Islet precursor cell (in vitro differentiated cells): ENCODE data around the gene RUSC2.
A peak's percentile ranks its signal among the peaks of the same experiment; 100 is the strongest.

Source experiments
- DNase-seq: peaks from one replicate; pipeline ENCODE4 v3.0.0-alpha.2; 2018

The RUSC2 gene, protein sequence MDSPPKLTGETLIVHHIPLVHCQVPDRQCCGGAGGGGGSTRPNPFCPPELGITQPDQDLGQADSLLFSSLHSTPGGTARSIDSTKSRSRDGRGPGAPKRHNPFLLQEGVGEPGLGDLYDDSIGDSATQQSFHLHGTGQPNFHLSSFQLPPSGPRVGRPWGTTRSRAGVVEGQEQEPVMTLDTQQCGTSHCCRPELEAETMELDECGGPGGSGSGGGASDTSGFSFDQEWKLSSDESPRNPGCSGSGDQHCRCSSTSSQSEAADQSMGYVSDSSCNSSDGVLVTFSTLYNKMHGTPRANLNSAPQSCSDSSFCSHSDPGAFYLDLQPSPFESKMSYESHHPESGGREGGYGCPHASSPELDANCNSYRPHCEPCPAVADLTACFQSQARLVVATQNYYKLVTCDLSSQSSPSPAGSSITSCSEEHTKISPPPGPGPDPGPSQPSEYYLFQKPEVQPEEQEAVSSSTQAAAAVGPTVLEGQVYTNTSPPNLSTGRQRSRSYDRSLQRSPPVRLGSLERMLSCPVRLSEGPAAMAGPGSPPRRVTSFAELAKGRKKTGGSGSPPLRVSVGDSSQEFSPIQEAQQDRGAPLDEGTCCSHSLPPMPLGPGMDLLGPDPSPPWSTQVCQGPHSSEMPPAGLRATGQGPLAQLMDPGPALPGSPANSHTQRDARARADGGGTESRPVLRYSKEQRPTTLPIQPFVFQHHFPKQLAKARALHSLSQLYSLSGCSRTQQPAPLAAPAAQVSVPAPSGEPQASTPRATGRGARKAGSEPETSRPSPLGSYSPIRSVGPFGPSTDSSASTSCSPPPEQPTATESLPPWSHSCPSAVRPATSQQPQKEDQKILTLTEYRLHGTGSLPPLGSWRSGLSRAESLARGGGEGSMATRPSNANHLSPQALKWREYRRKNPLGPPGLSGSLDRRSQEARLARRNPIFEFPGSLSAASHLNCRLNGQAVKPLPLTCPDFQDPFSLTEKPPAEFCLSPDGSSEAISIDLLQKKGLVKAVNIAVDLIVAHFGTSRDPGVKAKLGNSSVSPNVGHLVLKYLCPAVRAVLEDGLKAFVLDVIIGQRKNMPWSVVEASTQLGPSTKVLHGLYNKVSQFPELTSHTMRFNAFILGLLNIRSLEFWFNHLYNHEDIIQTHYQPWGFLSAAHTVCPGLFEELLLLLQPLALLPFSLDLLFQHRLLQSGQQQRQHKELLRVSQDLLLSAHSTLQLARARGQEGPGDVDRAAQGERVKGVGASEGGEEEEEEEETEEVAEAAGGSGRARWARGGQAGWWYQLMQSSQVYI (N-terminal part only)

DNA sequence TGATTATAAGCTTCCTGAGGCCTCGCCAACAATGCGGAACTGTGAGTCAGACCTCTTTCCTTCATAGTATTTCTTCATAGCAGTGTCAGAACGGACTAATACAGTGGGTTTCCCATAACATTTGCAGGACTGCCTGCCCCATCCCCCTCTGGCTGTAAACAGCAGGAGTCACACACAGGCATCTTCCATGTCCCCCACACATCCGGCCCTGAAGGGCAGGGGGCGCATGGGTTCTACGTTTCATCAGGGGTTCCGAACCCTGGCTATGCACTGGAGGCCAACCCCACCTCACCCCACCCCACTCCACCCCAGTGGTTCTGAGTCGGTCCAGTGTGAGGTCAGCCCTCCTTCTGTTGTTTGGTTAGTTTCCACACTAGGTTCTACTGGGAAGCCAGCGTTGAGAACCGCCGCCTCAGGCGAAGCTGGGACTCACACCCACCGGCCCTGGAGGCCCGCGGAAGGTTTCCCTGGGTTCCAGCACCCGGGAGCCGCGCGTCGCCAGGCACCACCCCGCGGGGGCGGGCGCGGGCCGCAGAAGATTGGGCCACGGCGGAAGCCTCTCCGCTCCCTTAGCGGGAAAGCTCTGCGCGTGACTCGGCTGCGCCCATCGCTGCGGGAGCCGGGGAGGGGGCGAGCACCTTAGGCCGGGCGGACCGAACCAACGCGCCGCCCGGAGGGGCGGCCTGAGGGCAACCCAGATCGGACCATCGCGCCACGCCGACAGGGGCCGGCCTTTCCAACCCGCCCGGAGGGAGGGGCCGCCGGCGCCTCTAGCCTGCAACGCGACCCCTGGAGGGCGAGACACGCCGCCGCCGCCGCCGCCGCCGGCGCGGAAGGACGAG lies at the start of gene RUSC2:
TSS of gene RUSC2 (plus strand) at position 799 of the 842 bp plus-strand sequence. CDS start 56,411 bp downstream, outside the sequence.
- peak; percentile 96 for DNase-seq

DNA sequence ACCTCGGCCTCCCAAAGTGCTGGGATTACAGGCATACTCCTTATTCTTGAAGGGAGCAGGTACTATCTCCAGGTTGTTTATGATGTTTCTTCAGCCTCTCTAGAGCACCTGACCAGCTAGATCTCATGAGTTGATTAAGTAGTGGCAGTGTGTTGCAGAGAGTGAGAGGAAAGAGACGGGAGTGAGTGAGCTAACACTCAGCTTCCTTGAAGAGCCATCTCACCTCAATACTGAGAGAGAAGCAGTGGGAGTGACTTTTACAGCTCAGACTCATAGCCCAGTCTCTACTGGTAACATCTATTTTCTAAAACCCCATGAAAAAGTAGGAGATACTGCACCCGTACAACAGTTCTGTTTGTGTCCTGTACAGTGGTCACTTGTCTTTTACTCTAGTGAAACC lies 43.9 kb upstream of the RUSC2 start:
- DNase-seq, result no peak

DNA sequence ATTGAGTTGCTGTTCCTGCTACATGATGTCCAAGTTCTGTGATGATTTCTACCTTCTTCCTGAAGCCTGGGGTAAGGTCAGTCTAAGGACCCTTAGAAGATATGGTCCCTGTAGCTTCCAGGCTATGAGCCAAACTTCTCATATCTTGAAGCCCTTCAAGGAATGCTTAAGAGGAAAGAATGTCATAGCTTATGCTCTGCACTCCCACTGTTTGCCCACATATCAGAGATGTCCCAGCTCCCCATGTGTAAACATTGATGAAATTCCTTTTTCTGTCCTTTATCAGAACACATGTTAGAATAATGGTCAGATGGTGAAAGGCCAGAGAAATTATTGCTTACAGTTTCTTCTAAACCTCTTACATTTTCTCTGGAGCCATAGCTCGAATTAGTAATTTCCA lies 41.4 kb upstream of the RUSC2 start:
- no peak for DNase-seq

DNA sequence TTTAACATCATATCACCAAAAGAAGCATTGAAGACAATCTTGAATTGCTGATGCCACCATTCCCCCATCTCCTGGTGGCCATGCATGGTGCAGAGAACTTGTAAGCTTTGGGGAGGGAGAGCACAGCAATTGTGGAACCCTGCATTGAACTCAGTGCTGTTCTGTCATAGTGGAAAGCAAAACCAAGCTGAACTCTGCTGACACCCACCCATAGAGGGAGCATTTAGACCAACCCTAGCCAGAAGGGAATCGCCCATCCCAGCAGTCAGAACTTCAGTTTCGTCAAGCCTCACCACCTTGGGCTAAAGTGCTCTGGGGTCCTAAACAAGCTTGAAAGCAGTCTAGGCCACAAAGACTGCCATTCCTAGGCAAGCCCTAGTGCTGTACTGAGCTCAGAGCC lies 37.4 kb upstream of the RUSC2 start:
- no peak for DNase-seq

DNA sequence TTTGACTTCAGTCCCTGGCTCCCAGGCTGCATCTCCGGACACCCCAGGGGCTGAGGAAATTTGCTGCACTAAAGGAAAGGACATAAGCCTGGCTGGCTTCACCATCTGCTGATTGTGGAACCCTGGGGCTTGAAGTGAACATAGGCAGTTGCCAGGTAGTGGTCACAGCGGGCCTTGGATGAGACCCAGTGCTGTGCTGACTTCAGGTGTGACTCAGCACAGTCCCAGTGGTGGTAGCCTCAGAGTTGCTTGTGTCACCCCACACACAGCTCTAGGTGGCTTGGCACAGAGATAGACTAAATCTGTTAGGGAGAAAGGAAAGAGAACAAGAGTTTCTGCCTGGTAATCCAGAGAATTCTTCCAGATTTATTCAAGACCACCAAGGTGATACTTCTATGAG lies 36.1 kb upstream of the RUSC2 start:
- DNase-seq, result no peak

DNA sequence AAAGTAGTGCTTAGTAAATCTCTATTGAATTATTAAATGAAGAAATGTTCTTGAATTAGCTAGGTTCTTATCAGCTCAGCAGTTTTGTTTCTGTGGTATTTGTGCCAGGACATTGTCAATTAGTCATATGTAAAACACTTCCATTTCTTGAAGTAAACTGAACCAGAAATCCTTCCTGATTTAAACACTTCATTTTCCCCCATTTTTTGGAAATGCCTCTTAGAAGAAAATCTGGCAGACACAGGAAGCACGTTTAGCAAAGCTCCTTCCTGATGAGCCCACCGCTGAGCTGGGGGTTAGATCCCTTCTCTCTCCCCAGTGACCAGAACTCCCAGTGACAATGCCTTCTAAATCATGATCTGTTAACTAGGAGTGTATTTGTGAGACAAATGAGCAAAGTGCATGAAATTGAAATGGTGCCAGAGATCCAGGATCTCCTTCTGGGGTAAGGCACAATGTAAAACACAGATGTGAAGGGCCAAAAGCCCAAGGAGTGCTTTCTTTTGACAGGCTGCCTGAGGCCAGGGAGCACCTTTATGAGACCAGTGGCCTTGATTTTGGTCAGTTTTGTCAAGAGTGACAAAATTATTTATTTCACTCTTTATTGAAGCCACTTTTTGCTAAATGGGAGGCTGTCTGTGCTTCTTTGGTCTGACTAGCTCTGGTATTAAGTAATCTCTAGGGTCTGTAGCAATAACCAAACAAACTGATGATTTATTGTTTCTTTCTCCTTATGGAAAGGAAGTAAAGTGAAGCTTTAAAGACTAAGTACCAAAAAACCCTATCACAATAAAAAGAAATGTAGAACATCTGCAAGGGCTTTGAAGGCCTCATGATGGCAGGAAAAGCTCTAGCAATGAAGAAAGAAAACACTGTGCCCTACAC lies 25.5 kb upstream of the RUSC2 start:
- no peak for DNase-seq

DNA sequence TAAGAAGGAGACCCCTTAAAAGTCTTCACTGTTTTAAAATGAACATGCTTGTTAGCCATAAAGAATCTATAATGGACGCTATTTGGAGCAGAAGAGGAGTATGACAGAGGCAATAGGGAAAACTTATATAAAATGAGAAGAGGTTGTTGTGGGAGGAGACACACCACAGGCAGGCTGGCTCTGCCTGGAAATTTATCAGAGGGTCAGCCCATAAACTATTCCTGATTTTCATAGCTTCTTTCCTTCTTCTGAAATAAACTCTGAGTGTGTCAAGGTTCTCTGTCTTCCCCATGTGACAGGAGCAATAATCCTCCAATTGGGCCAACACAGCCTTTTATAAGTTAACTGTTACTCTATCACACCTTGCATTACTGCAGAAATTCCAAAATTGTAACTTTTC lies 19.6 kb upstream of the RUSC2 start:
- DNase-seq, result no peak

DNA sequence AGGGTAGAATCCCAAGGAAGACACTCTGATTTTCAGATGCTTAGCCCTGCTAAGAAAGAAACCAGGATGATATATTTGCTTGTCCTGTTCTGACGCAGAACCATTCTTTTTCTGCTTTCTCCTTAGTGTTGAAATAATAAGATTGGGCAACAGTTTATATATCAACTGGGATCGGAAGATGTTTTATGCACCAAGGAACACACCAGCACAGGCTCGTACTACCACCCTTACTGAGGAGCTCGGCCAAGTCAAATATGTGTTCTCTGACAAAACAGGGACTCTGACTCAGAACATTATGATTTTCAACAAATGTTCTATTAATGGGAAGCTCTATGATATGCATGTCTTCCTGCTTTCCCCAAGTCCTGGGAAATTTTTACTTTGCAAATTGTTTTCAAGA lies 19.0 kb upstream of the RUSC2 start:
- DNase-seq, result no peak

DNA sequence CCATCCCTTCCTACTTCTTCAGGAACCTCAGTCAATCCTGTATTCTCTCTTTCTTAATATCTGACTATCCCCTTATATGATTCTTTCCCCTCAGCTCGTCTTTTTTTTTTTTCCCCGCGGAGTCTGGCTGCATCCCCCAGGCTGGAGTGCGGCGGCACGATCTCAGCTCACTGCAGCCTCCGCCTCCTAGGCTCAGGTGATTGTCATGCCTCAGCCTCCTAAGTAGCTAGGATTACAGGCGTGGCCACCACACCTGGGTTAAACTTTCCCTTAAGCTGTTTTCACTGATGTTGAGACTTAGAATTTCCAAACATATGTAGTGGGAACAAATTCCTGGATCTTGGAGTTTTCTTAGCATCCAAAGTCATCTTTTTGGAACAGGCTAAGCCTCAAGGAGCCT lies 13.3 kb upstream of the RUSC2 start:
- no peak for DNase-seq

DNA sequence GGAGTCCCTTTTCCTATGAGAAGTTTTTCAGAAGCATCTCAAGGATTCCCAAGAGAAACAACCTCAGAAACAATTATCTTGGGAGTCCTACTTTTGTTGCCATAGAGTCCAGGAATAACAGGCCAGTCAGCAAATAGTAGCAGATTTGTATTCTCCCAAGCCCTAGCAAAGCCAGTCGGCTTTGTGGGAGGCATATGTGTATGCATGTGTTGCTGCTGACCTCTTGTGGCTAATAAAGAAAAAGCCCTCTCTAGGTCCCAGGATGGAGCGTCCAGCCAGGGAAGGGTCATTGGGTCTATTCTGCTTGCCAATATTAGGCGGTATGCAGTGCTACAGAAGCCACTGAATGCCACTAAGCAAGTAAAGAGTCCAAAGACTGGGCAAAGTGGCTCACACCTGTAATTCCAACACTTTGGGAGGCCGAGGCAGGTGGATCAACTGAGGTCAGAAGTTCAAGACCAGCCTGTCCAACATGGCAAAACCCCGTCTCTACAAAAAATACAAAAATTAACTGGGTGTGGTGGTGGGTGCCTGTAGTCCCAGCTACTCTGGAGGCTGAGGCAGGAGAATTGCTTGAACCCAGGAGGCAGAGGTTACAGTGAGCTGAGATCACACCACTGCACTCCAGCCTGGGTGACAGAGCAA lies 12.6 kb upstream of the RUSC2 start:
- peak; percentile 79 for DNase-seq

DNA sequence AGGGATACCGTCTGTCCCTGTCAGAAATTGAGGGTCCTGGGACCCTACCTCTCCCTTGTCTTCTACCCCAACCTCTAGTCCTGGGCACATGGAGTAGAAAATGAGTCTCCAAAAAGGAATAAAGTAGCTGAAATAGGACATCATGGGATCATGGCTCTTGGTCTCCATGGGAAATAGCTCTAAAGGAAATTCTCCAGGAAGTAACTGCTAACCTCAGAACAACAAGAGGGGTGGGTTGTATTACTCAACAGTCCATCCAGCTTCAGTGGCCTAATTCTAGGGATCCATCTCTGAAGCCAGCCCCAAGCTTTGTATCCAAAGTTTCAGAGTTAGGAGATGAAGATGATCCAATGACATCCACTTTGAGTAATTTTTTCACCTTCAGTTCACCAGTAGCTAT lies 11.0 kb upstream of the RUSC2 start:
- DNase-seq, result no peak

DNA sequence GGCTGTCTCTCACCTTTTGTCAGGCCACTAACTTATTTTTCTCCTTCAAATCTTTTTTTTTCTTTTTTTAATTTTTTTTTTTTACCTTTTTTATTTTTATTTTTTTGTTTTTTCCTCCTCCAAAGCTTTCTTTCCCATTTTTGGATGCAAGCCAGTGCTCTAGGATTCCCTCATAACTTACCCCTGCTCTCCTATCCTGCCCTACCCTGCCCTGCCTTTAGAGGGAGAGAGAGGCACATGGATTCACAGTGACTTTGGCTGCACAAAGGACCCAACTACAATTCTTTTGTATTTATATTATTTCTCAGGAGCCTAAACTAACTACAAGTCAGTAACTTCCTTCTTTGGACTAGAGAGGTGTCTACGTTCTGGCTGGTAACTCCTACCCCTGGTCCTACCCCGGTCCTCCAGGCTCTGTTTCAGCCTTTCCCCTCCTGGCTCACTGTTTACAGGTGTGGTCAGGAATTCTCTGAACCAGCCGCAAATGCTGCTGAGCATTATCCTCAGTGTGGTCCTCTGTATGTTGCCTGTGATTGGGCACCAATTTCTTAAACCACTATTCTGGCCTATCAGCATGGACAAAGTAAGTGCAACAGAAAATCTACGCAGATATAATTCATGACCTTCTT lies 8.4 kb upstream of the RUSC2 start:
- peak; percentile 72 for DNase-seq

DNA sequence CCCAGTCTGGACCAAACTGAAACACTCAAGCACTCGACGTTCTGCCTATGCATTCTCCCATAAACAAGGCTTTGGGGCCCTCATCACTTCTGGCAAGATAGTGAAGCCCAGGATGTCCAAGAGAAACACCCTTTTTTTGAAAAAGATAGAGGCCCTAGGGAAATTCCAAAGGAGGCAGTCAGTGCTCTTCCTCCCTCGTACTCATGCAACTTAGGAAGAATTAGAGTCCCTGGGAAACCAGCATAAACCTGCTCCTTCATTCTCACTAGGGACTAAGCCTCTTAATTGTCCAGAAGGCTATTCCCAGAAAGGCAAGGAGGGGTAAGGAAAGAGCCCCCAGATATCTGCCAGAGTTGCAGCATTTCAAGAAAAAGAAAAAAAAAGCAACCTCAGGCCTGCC lies 7.8 kb upstream of the RUSC2 start:
- no peak for DNase-seq

DNA sequence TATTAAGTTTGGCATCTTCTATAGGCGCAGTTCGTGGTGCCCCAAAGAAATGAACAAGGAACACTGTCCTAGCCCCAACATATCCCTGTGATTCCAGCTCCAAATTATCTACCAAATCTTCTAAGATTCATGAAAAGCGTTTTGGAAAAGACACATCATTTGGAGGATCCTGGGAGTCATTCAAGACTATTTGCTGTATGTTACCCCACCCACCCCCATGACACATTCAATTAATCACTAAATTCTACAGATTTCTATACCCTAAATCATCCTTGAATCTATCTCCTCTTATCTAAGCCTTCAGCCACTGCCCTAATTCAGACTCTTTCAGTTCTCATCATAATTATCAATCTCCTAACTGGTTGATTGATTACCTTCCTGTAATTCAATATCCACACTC lies 5.5 kb upstream of the RUSC2 start:
- DNase-seq, result no peak

DNA sequence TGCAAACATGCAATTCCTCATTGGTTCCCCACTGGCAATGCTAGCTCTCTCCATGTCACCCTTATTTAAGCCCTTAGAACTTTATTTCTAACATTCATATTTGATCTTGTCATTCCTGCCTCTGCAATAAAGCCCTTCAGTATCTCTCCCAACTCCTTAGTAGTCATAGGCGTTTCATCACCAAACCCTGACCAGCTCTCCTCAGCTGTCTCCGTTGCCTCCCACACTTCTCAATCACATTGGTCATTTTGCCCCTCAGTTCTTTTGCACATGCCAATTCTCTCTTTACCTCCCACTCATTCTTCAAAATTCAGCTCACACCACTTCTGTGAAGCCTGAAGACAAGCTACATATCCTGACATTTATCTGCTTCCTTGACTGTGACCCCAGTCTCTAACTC lies 2.8 kb upstream of the RUSC2 start:
- no peak for DNase-seq

DNA sequence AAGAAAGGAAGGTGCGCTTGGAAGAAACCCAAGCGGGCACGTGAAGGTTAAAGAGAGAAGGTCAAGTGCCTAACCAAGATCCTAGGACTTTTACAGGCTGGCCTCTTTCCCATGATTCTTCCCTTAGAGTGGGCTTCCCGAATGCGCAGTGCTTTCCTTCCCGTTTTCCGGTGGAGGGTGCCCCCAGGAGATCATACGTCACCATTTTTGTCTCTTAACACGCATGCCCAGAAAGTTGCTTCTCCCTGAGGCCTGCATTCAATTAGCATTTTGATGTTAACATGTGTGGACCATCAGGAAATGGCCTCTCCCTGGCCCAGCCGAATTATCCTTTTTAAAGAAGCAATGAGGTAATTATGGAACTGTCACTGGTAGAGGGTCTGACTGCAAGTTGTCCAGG lies 1.9 kb upstream of the RUSC2 start:
- DNase-seq, result no peak

DNA sequence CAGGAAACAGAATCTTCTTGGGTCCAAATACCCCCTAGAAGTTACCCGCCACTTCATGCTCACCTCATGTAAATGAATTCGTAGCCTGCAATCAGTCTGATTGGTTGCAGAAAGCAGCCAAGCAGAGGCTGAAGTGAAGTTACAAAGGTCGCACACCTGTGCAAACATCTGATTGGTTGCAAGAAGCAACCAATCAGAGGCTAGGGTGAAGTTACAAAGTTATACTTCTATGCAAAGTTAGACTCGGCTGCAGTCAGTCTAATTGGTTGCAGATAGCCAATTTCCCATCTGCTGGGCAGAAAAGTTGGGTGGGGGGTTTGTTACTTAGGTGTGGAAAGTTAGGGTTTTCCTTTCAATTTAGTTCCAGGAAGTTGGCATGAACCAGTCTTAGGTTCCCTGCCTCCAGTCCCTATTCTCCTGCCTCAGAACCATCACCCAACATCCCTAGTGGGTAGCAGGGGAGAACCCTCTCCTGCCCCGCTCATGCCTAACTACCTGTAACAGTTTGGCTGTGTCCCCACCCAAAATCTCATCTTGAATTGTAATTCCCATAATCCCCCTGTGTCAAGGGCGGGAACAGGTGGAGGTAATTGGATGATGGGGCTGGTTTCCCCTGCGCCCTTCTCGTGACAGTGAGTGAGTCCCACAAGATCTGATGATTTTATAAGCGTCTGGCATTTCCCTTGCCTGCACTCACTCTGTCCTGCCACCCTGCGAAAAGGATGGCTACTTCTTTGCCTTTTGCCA lies 1.2 kb upstream of the RUSC2 start:
- DNase-seq, result no peak

DNA sequence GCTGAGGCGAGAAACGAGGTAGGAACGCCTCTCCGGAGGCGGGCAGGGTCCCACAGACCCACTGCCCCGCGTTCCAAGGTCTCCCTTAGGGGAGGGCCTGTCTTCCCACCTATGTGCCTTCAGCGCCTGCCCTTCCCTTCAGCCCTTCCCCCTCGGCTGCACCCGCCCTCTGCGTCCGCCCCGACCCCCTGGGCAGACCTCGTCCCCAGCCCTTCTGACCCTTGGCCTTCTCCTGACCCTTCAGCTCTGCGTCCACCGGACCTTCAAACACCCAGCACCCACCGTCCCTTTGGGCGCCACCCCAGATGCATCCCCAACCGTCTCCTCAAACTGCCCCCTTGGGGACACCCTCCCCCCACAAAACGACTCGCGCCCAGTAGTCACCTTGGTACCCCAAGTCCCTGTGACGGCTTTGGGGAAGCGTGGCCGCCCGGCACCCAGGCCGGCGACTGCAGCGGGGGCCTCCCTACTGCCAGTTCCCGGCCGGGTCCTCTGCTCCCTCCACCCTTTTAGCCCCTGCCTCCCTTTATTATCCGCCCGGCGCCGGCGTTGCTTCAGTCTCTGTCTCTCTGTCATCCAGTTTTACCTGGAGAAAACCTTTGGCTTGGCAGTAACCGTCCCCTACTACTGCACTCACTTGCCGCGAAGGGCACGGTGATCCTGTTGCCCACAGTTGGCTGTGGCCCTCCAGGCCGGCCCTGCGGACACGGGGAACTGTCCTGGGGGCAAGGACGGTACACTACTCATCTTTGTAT lies 421 bp downstream of the RUSC2 start:
- peak; percentile 73 for DNase-seq
